HG02852 (cell line): ENCODE measurements around the gene DOK5.

Experiments
- ATAC-seq: cut with Tn5 transposase; IDR thresholded peaks from one replicate; pipeline ENCODE4 v1.9.1; 2021; ENCODE audit warnings: mild to moderate bottlenecking, moderate library complexity; ENCODE audit not compliant: unreplicated experiment

The DOK5 gene

DNA sequence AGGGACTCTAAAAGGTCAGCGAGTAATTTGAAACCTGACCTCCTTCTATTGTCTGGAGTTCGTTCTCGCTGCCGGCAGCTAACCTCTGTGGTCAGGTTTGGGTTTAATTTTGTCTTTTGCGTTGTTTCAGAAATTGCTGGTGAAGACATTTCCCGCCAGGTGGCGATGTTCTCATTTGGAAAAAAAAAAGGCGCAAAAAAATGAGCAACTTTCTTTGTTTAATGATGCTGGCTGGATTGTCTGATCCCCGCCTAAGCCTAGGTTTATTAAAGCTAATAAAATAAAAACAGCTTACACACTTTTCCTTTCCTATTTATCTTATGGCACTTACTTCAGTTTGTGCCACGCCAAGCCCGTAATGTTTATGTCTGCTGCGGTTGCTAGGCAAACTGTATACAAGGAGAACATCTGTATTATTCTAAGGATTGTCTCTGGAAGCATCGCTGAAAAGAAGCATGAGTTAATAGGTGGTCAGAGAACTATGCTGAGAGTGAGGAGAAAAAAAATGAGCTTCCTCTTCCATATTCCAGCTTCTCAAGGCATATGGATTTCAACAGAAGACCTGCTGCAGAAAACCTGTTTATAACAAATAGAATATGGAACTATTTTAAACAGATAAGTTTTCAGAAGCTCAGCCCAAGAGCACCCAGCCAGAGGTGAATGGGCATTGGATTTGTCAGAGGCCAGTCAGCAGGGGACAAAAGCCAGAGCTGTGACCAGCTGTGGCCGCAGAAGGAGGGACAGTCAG lies 205.7 kb downstream of the DOK5 start:
- ATAC-seq: no peak

DNA sequence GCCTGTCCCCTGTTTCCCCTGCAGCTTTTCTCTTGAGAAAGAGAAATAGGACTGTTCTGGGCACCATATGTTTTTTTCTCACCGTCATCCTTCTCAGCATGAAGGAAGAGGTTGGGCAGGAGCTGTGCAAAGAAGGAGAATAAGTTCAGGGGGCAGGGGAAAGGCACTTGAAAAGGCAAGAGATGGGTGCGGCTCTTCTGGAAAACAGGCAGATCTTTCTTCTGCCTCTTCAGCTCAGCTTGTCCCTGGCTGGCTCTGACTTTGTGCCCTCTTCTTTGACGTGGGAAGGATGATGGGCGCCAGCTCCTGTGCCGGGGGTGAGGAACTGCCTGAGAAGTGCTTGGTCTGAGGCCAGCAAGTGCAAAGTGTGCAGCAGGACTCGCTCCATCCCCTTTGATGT lies 206.5 kb downstream of the DOK5 start:
- no peak for ATAC-seq

DNA sequence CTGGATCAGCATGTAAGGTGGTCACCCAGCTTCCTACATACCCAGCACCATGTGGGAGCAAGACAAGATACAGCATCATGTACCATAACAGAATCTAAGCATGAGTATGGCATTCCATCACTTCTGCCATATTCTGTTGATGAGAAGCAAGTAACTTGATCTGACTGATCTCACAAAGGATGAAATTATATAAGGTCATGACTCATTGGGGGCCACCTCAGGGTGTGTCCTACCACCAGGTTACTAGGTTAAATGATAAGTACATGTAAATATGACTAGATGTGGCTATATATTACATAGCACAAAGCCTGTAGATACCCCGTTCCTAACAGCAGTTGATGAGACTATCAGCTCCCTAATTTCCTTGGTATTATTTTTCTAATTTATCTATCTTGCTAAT lies 213.1 kb downstream of the DOK5 start:
- no peak for ATAC-seq

DNA sequence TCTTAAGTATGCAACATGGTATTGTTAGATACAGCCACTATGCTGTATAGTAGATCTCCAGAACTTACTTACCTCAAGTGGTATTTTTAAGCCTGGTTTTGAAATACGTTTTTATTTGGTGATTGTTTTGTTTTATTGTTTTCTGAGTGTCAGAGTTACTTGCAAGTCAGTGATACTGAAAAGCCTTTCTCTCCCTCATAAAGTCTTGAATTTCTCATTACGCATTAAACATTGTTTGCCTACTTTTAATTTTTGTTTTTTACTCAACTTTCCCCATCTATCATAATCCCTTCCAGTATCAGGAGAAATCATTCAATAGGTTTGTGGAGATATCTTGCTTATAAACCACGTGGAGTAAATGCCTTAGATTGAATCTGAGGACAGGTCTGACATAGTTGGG lies 214.9 kb downstream of the DOK5 start:
- no peak for ATAC-seq

DNA sequence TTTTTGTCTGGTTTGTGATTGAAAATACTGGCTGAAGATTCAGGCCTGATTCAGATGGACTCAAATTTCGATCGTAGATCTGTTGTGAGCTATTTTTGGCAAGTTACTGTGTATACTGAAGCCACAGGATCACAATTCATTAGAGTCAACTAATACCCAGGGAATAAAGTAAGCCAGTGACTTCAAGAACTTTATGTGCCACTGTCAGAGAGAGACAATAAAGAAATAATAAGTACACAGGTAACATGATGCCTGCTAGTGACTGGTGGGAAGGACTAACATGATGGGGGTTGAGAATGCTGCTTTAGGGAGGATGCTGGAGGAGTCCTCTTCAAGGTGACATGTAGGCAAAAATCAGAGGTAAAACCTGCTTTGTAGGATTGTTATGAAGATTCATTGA lies 215.9 kb downstream of the DOK5 start:
- no peak for ATAC-seq

DNA sequence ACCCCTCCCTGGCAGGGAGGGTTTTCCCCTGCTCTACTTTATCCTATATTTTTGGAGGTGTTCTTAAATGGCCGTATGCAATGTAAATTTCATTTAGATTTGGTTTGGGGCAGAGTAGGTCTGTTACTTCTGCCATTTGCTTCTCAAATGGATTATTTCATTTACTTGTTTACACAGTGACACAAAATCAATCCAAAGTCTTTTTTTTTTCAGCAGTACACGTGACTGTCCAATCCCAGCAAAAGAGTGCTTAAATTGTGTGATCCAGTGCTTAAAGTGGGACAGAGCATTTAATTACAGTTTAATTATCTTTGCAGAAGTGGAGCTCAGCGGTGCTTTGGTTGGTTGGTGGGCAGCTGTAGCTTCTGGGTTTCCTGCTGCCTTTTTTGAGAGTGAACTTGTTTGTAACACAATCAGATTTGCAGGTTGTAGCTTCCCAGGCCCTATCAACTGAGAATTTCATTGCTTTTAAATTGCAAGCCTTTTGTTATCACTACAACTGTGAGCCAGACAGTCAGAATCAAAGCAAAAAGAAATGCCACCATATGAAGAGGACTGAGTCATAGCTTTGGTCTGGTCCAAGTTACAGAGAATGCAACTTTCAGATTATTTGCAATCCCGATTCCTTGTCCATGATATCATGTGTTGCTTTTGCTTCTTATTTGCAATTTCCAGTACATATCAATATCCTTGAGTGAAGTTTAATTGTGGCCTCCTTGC lies 216.9 kb downstream of the DOK5 start:
- no peak for ATAC-seq

DNA sequence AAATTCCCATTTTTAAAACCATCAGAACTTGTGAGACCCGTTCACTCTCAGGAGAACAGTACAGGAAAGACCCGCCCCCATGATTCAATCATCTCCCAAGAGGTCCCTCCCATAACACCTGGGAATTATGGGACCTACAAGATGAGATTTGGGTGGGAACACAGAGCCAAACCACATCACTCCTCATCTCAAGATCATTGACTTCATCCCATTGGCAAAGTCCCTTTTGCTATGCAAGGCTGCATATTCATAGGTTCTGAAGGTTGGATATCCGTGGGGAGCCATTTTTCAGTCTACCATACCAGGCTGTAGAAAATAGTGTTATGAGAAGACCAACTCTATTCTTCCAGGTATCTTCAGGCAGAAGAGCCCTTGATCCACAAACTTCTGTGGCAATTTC lies 219.1 kb downstream of the DOK5 start:
- no peak for ATAC-seq

DNA sequence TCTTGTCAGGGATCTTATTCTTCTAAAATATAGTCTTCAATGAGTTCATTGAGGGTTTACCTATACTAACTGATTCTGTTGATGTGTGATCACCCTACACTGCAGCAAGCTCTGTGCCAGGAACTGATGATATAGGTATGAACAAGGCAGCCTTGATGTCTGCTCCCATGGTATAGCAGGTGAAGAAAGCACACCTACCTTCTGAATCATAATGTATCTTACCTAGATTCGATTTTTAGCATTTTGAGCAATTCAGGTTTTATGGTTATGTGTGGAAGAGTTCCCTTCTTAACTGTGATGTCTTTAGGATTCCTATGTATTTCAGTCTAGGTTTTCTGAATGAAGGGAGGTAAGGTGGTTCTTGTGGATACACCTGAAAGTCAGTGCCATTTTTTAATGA lies 223.0 kb downstream of the DOK5 start:
- ATAC-seq: no peak
